Neural cell (in vitro differentiated cells): ENCODE measurements around the gene DNM3.

Source experiments
- CTCF ChIP-seq: fragments of 450-650 bp; IDR thresholded peaks from 2 replicates; pipeline ENCODE4 v1.5.1; 2014; ENCODE audit warnings: antibody characterized with exemption, mild to moderate bottlenecking, moderate library complexity; ENCODE audit not compliant: poor library complexity, severe bottlenecking
- POLR2AphosphoS5 ChIP-seq: IDR thresholded peaks from 2 replicates; pipeline ENCODE4 v1.6.1; 2012
- SMC3 ChIP-seq: fragments of 450-650 bp; conservative IDR thresholded peaks from 2 replicates; pipeline ENCODE4 v1.6.1; 2014; ENCODE audit warnings: antibody characterized with exemption, mild to moderate bottlenecking, moderate library complexity; ENCODE audit not compliant: poor library complexity

GRCh38 chr1:172292840-172293239, 451.5 kb downstream of the DNM3 start:
- TF ChIP-seq CTCF = no peak
- TF ChIP-seq POLR2AphosphoS5 = no peak
- TF ChIP-seq SMC3 = no peak
